CD4-positive, alpha-beta memory T cell (primary cell): ENCODE results near the gene SMYD5. TPM values are rescaled to one million over a fixed set of nuclear protein-coding genes. Genes with fewer than 3 reads are reported as not detected.

Source experiments
- CTCF ChIA-PET: fragments of 350-600 bp; sonication (Branson Sonifier 250); formaldehyde crosslinking; loops from one replicate; lab custom pipeline; 2021; ENCODE audit warnings: inconsistent platforms; ENCODE audit not compliant: partially characterized antibody; lab: Charles Lee
- POLR2A ChIA-PET: fragments of 350-600 bp; sonication (Branson Sonifier 250); formaldehyde crosslinking; loops from one replicate; lab custom pipeline; 2021; ENCODE audit not compliant: partially characterized antibody; lab: Charles Lee
- DNase-seq, 5 donors: peaks; one replicate each; pipeline versions ENCODE4 v3.0.0 to v3.0.0-alpha.2; 2020 to 2022; ENCODE audit warnings: mixed read lengths in 1 of 5
- H3K27ac ChIP-seq: one replicate; pipeline ENCODE4 v1.7.0; 2013; ENCODE audit warnings: low read depth, low read length
- H3K27me3 ChIP-seq: 2 replicates; pipeline ENCODE4 v1.7.0; 2013; ENCODE audit warnings: mild to moderate bottlenecking, low read length, moderate library complexity; ENCODE audit not compliant: insufficient read depth
- H3K36me3 ChIP-seq: 2 replicates; pipeline ENCODE4 v1.7.0; 2013; ENCODE audit warnings: mild to moderate bottlenecking, low read length, moderate library complexity; ENCODE audit not compliant: insufficient read depth
- H3K4me1 ChIP-seq: 2 replicates; pipeline ENCODE4 v1.7.0; 2013; ENCODE audit warnings: mild to moderate bottlenecking, low read length, moderate library complexity; ENCODE audit not compliant: insufficient read depth
- H3K4me3 ChIP-seq, 2 donors: one replicate each; pipeline ENCODE4 v1.7.0; 2013; ENCODE audit warnings: low read length in 2 of 2, mild to moderate bottlenecking in 1 of 2
- H3K9me3 ChIP-seq, 2 donors: one replicate each; pipeline ENCODE4 v1.7.0; 2013; ENCODE audit warnings: low read length in 2 of 2, control low read depth in 1 of 2; ENCODE audit not compliant: control insufficient read depth in 1 of 2
- H3K27ac Mint-ChIP-seq, 7 donors: one replicate each; pipeline ENCODE4 v1.8.0; 2020 to 2021; ENCODE audit warnings: mixed read lengths in 7 of 7, mild to moderate bottlenecking in 6 of 7, inconsistent platforms in 3 of 7, moderate library complexity in 3 of 7
- H3K27me3 Mint-ChIP-seq, 2 donors: one replicate each; pipeline ENCODE4 v1.8.0; 2020 to 2021; ENCODE audit warnings: mixed read lengths in 2 of 2
- H3K36me3 Mint-ChIP-seq, 2 donors: one replicate each; pipeline ENCODE4 v1.8.0; 2020 to 2021; ENCODE audit warnings: mixed read lengths in 2 of 2, inconsistent platforms in 1 of 2, mild to moderate bottlenecking in 1 of 2
- H3K4me1 Mint-ChIP-seq, 4 donors: one replicate each; pipeline ENCODE4 v1.8.0; 2020 to 2021; ENCODE audit warnings: mixed read lengths in 4 of 4, mild to moderate bottlenecking in 1 of 4
- H3K4me3 Mint-ChIP-seq, 8 donors: one replicate each; pipeline ENCODE4 v1.8.0; 2020 to 2021; ENCODE audit warnings: mixed read lengths in 8 of 8, mild to moderate bottlenecking in 7 of 8, moderate library complexity in 6 of 8, inconsistent platforms in 3 of 8
- H3K9me3 Mint-ChIP-seq, 8 donors: one replicate each; pipeline ENCODE4 v1.8.0; 2020 to 2021; ENCODE audit warnings: mixed read lengths in 8 of 8, mild to moderate bottlenecking in 5 of 8, inconsistent platforms in 3 of 8, moderate library complexity in 1 of 8
- intact Hi-C: fragments of 100-400 bp; cut with micrococcal nuclease; formaldehyde crosslinking; loops from one replicate; pipeline ENCODE4 v1.15.1; 2023
- polyA plus RNA-seq, 2 donors: library from polyadenylated mRNA; unstranded; fragments of 300-500 nt; fragmentation: Illumina TruSeq; gene quantifications; one replicate each; pipeline ENCODE4 v1.2.3, GENCODE V29; 2021
- total RNA-seq, 2 experiments: library from RNA; stranded (reverse); gene quantifications; one replicate each; pipeline ENCODE4 v1.2.3, GENCODE V29; 2021

SMYD5 gene
- total and polyA plus RNA-seq, 4 experiments from 2014 or later: 21.3 to 38.9 (median 30.9) TPM

DNA sequence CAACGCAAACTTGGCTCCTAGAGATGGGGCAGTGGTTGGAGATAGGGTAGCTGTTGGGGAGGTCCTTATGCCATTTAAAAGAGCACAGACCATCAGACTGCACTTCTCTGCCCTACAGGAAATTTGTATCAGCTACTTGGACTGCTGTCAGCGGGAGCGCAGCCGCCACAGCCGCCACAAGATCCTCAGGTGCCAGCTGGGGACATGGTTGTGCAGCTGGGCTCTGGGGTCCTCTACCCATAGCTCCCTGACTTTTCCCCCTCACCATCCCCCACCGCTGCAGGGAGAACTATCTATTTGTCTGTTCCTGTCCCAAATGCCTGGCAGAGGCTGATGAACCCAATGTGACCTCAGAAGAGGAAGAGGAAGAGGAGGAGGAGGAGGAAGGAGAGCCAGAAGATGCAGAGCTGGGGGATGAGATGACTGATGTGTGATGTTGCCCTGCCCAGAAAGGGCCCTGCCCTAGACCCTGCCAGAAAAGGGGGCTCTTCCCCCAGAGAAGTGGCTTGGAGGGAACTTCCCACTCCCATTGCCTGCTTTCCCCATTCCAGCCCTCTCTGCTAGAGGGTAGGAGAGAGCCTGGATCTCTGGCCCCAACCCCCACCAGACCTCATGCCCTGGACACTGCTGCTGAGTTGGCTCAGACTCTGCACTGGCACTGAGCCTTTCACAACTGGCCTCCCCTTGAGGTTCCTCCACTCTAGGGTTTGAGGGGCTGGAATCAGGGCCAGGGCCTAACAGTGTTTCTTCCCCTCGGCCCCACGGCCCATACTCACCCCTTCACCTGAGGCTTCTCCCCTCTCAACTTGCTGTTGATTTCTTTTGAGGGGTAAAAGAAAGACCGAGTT lies 11.7 kb downstream of the SMYD5 start:
- H3K4me1 Mint-ChIP-seq: peaks cover 0 to 6% (median 0%) of the 10 kb centered on the region in 4 donors
- CTCF ChIA-PET: interaction anchor here (1.0 kb wide), 1 partner anchor 13 kb away, joined by 4 read pairs; no protein-coding TSS in a partner anchor
- H3K4me3 ChIP-seq: no peak overlapping the region
- peaks cover 20 to 46% of the 10 kb centered on the region in 2 donors for H3K36me3 Mint-ChIP-seq
- H3K4me1 ChIP-seq: no peaks in the 10 kb centered on the region
- POLR2A ChIA-PET: interaction anchor here (2.0 kb wide), 1 partner anchor 8 kb away, joined by 9 read pairs; the partner anchor contains the start of genes CCT7 and PRADC1
- H3K36me3 ChIP-seq: peaks cover 28% of the 10 kb centered on the region
- H3K27me3 Mint-ChIP-seq: no peaks in the 10 kb centered on the region
- H3K4me3 Mint-ChIP-seq: no peak overlapping the region
- H3K27me3 ChIP-seq: no peaks in the 10 kb centered on the region
- intact Hi-C loops: no loop called here
- no peak overlapping the region for H3K27ac Mint-ChIP-seq
- no peaks in the 10 kb centered on the region for H3K9me3 ChIP-seq
- no peak for DNase-seq
- no peaks in the 10 kb centered on the region for H3K9me3 Mint-ChIP-seq
- no peak overlapping the region for H3K27ac ChIP-seq

DNA sequence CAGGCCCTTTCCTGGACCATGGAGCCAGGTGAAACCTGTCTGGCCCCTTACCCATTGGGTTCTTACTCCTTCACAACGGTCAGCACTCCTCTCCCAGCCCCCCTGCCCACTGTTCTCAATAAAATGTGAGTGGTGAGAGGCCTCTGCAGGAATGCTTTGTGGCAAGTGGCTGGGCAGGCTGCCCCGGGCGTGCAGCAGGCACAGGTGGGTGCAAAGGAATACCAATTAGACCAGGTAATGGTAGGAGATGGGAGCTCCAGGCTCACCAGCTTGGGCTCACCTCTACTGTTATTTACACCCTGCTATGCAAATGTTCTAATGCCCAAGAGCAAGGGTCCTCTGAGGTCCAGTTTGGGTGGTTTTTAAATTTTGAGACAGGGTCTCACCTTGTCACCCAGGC lies 13.0 kb downstream of the SMYD5 start:
- H3K4me1 ChIP-seq: no peaks in the 10 kb centered on the region
- H3K9me3 ChIP-seq: no peaks in the 10 kb centered on the region
- Mint-ChIP-seq H3K27ac (no peak overlapping the region), H3K9me3 (no peaks in the 10 kb centered on the region), H3K27me3 (no peaks in the 10 kb centered on the region), H3K4me1 (peaks cover 0 to 6% (median 0%) of the 10 kb centered on the region in 4 donors), H3K4me3 (no peak overlapping the region), H3K36me3 (peaks cover 11 to 33% of the 10 kb centered on the region in 2 donors)
- POLR2A ChIA-PET: interaction anchor here (0.9 kb wide), 1 partner anchor 114 kb away, joined by 3 read pairs; the partner anchor contains the start of gene RAB11FIP5
- no peak for DNase-seq
- intact Hi-C loops: no loop called here
- CTCF ChIA-PET: interaction anchor here (4.5 kb wide), 1 partner anchor 14 kb away, joined by 23 read pairs; the partner anchor contains the start of gene SMYD5
- peaks cover 15% of the 10 kb centered on the region for H3K36me3 ChIP-seq
- H3K4me3 ChIP-seq: no peak overlapping the region
- H3K27me3 ChIP-seq: no peaks in the 10 kb centered on the region
- H3K27ac ChIP-seq: no peak overlapping the region

DNA sequence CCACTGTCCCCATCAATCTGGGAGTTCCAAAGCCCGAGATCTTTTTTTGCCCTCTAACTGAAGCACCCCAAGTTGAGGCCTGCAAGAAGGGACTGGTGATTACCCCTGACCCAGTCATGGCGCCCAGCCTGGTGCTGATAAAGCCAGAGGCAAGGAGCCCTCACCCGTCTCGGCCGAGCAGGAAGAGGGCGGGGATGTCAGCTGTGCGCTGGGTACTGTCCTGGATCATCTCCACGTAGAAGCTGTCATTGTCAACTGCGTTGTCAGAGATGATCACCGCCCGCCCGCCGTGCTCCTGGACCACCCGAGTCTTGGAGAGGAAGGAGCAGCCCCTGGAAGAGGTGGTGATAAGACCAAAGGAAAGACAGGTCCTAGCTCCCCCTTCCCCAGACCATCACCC lies 14.6 kb downstream of the SMYD5 start:
- Mint-ChIP-seq H3K27me3 (no peaks in the 10 kb centered on the region), H3K27ac (no peak overlapping the region), H3K4me3 (no peak overlapping the region), H3K36me3 (peaks cover 5 to 28% of the 10 kb centered on the region in 2 donors), H3K9me3 (no peaks in the 10 kb centered on the region), H3K4me1 (peaks cover 3 to 16% (median 9%) of the 10 kb centered on the region in 4 donors)
- Histone ChIP-seq H3K36me3 (peaks cover 3% of the 10 kb centered on the region), H3K4me3 (no peak overlapping the region), H3K9me3 (no peaks in the 10 kb centered on the region), H3K27ac (no peak overlapping the region), H3K4me1 (peaks cover 7% of the 10 kb centered on the region), H3K27me3 (no peaks in the 10 kb centered on the region)
- intact Hi-C loops: no loop called here
- CTCF ChIA-PET: interaction anchor here (1.1 to 4.5 kb wide), 4 partner anchors 11 to 38 kb away, joined by 3 to 23 read pairs (median 4); partner anchors contain the start of gene SMYD5
- no peak for DNase-seq
- POLR2A ChIA-PET: no interaction called here

DNA sequence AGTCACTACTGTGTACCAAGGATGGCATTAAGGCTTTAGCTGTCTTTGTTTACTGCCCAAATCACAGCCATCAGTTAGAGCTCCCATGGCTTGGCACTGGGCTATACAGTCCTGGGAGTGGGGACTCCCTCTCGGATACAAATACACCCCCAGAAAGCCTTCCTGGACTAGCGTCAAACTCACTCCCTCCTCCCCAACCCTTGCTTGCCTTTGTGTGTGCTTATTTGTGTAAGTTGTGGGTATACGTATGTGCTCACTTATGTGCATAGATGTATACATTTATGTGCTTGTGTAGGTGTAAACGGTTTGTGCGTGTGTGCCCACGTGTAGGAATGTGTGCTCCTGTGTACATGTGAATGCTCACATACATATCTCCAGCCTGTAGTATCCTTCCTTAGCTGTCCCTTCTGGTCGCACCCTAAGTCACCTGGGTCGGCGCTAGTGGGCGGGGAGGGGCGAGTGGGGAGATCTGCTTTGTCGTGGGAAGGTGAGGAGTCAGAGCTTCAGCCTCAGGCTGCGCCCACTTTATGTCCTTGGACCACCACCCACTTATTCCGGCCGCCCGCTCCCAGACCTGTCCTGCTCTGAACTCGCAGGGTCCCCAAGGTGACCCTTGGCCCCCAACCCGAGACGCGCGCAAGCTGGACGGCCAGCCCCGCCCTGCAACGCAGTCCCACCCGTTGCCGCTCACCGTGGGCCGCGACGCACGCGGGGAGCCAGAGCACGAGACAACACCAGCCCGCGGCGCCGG lies 18.5 kb downstream of the SMYD5 start:
- no peaks in the 10 kb centered on the region for H3K9me3 Mint-ChIP-seq
- no peaks in the 10 kb centered on the region for H3K27me3 ChIP-seq
- ChIA-PET CTCF (interaction anchor here (0.9 to 8.4 kb wide), 10 partner anchors 9 to 504 kb away, joined by 3 to 77 read pairs (median 4); partner anchors contain the start of genes ALMS1, SMYD5 and TPRKB), POLR2A (interaction anchor here (0.8 to 4.9 kb wide), 18 partner anchors 7 to 946 kb away, joined by 3 to 51 read pairs (median 14); partner anchors contain the start of genes ALMS1, FBXO41, MOB1A and SFXN5)
- no peaks in the 10 kb centered on the region for H3K36me3 ChIP-seq
- no peaks in the 10 kb centered on the region for H3K9me3 ChIP-seq
- DNase-seq: peak in 2 of 5 donors; percentile 19 to 63
- H3K27ac ChIP-seq: peak overlapping the region; percentile 91
- H3K27ac Mint-ChIP-seq: peak overlapping the region; percentile 11 to 97 (median 89)
- intact Hi-C loops: loop anchor here (10.0 kb wide), 1 partner anchor 752 kb away; the partner anchor contains the start of gene TET3
- peaks cover 23 to 51% (median 31%) of the 10 kb centered on the region in 4 donors for H3K4me1 Mint-ChIP-seq
- H3K27me3 Mint-ChIP-seq: no peaks in the 10 kb centered on the region
- H3K4me3 Mint-ChIP-seq: peak overlapping the region; percentile 91 to 99 (median 98)
- peaks cover 0 to 33% of the 10 kb centered on the region in 2 donors for H3K36me3 Mint-ChIP-seq
- H3K4me3 ChIP-seq: peak overlapping the region; percentile 86 to 99
- H3K4me1 ChIP-seq: peaks cover 33% of the 10 kb centered on the region

DNA sequence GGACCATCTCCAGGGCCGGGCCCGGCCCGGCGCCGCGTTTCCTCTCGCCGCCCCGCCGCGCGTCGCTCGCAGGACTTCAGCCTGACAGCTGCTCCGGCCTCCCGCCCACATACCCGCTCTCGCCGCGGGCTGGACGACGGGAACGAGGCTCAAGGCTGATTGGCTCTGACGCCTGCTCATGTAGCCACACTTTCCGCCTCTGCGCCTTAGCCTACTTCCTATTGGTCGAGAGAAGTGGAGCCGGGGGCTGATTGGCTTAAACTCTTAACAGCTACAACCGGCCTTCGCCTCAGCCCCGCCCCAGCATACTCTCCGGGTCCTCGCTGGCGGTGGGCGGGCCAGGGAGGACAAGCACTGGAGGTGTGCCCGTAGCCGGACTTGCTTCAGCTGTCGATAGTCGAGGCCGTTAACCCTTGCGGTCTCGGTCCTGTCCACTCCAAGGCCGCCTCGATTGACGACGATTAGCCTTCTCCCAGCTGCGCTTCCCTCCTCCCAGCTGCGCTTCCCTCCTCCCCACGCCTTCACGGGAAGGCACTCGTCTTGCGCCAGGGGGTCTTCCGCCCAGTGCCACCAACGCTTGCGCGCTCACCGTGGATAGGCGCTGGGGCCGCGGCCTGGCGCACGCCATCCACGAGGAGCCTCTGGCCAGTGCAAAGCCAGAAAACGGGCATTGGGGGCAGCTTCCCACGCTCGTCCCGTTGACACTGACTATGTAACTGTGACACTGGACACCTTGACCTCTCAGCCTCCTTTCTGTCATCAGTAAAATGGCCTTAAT lies 19.3 kb downstream of the SMYD5 start, which contains the start of gene PRADC1:
TSS of gene PRADC1 (minus strand) at position 86 of the 778 bp plus-strand sequence. CDS start at position 7, 79 bp downstream.
- Histone ChIP-seq H3K27me3 (no peaks in the 10 kb centered on the region), H3K4me1 (peaks cover 33% of the 10 kb centered on the region), H3K4me3 (peak within 1 kb of the TSS; percentile 86 to 99), H3K36me3 (no peaks in the 10 kb centered on the region), H3K27ac (peak within 1 kb of the TSS; percentile 91), H3K9me3 (no peaks in the 10 kb centered on the region)
- CTCF ChIA-PET: interaction anchor here (0.8 to 8.4 kb wide), 11 partner anchors 9 to 888 kb away, joined by 3 to 77 read pairs (median 3); partner anchors contain the start of genes ALMS1, SMYD5 and TPRKB
- POLR2A ChIA-PET: interaction anchor here (0.6 to 4.9 kb wide), 29 partner anchors 8 to 1607 kb away, joined by 3 to 51 read pairs (median 6); partner anchors contain the start of genes ALMS1, EGR4, FBXO41 and MOB1A
- H3K9me3 Mint-ChIP-seq: no peaks in the 10 kb centered on the region
- H3K4me1 Mint-ChIP-seq: peaks cover 26 to 56% (median 34%) of the 10 kb centered on the region in 4 donors
- peak within 1 kb of the TSS; percentile 91 to 99 (median 98) for H3K4me3 Mint-ChIP-seq
- DNase-seq: peak; percentile 92 to 97 (median 94)
- no peaks in the 10 kb centered on the region for H3K27me3 Mint-ChIP-seq
- H3K36me3 Mint-ChIP-seq: peaks cover 0 to 35% of the 10 kb centered on the region in 2 donors
- intact Hi-C loops: loop anchor here (10.0 kb wide), 1 partner anchor 751 kb away; the partner anchor contains the start of gene TET3
- H3K27ac Mint-ChIP-seq: peak within 1 kb of the TSS; percentile 83 to 97 (median 91)
